HepG2 (cell line): ENCODE data around the gene DGKG. TPM values are rescaled to one million over a fixed set of nuclear protein-coding genes. Genes with fewer than 3 reads are reported as not detected.

Source experiments
- DMTF1 ChIP-seq: sonication (generic); formaldehyde crosslinking; IDR thresholded peaks from 2 replicates; pipeline ENCODE4 v1.4.0; 2020; ENCODE audit warnings: mild to moderate bottlenecking, missing genetic modification reagents
- EED ChIP-seq: sonication (generic); formaldehyde crosslinking; IDR thresholded peaks from 2 replicates; pipeline ENCODE4 v1.5.0; 2020; ENCODE audit warnings: mild to moderate bottlenecking, missing genetic modification reagents
- HDAC1 ChIP-seq: sonication (generic); formaldehyde crosslinking; IDR thresholded peaks from 2 replicates; pipeline ENCODE4 v1.5.1; 2020; ENCODE audit warnings: mild to moderate bottlenecking, missing genetic modification reagents
- HNRNPK ChIP-seq: fragments of 200-400 bp; formaldehyde crosslinking; IDR thresholded peaks from 2 replicates; pipeline ENCODE4 v1.6.1; 2018; ENCODE audit warnings: low read length, low read depth, moderate library complexity, mild to moderate bottlenecking; ENCODE audit not compliant: poor library complexity, severe bottlenecking
- SALL1 ChIP-seq: sonication (generic); formaldehyde crosslinking; IDR thresholded peaks from 2 replicates; pipeline ENCODE4 v1.8.0; 2022; ENCODE audit warnings: mild to moderate bottlenecking, missing genetic modification reagents
- TEAD2 ChIP-seq: sonication (generic); formaldehyde crosslinking; IDR thresholded peaks from 2 replicates; pipeline ENCODE4 v1.9.0; 2021; ENCODE audit warnings: missing genetic modification reagents
- TOE1 ChIP-seq: sonication (generic); formaldehyde crosslinking; IDR thresholded peaks from 2 replicates; pipeline ENCODE4 v1.4.0; 2020; ENCODE audit warnings: mild to moderate bottlenecking, missing genetic modification reagents
- ZMYM4 ChIP-seq: sonication (generic); formaldehyde crosslinking; IDR thresholded peaks from 2 replicates; pipeline ENCODE4 v1.8.1; 2023; ENCODE audit warnings: mild to moderate bottlenecking, missing genetic modification reagents
- ZNF318 ChIP-seq: sonication (generic); formaldehyde crosslinking; IDR thresholded peaks from 2 replicates; pipeline ENCODE4 v1.4.0; 2020; ENCODE audit warnings: mild to moderate bottlenecking, missing genetic modification reagents
- ZNF432 ChIP-seq: sonication (generic); formaldehyde crosslinking; IDR thresholded peaks from 2 replicates; pipeline ENCODE4 v1.5.0; 2020; ENCODE audit warnings: missing genetic modification reagents, mild to moderate bottlenecking, borderline replicate concordance
- ZNF660 ChIP-seq: sonication (generic); formaldehyde crosslinking; IDR thresholded peaks from 2 replicates; pipeline ENCODE4 v1.5.1; 2020; ENCODE audit warnings: mild to moderate bottlenecking, low read depth, missing genetic modification reagents, borderline replicate concordance
- ZNF746 ChIP-seq: sonication (generic); formaldehyde crosslinking; IDR thresholded peaks from 2 replicates; pipeline ENCODE4 v1.8.0; 2022; ENCODE audit warnings: mild to moderate bottlenecking, missing genetic modification reagents
- ZUFSP ChIP-seq: sonication (generic); formaldehyde crosslinking; IDR thresholded peaks from 2 replicates; pipeline ENCODE4 v1.9.0; 2021; ENCODE audit warnings: missing genetic modification reagents, mild to moderate bottlenecking, borderline replicate concordance
- polyA plus RNA-seq, 8 experiments: library from polyadenylated mRNA; depleted of rRNA in 3 of 8; stranded (reverse) in 7 of 8; unstranded in 1 of 8; fragments of >200 nt; fragmentation: Illumina TruSeq in 4 of 8; extraction: Trizol in 4 of 8; gene quantifications; 2 replicates each; pipeline versions ENCODE4 v1.2.1 to v1.2.3, GENCODE V29; 2011 to 2016; ENCODE audit warnings: low read depth in 4 of 8, missing spikeins in 1 of 8, mixed read lengths in 1 of 8; ENCODE audit not compliant: insufficient read depth in 1 of 8
- total RNA-seq, 5 experiments: library from RNA; depleted of rRNA; stranded (reverse); fragments of >200 nt; fragmentation: Illumina TruSeq; extraction: Trizol; gene quantifications; 2 replicates each; pipeline ENCODE4 v1.2.3, GENCODE V29; 2016; ENCODE audit warnings: low read depth in 1 of 5
- TF ChIP-seq, protein P1 (sequence below): sonication (generic); formaldehyde crosslinking; IDR thresholded peaks from 2 replicates; pipeline ENCODE4 v1.4.0; 2020; ENCODE audit warnings: missing genetic modification reagents

Gene DGKG
- total and polyA plus RNA-seq, 2 of the 13 experiments (the other 11 are each of a cell fraction or from before 2014, with no cell fraction given), result 3.8 to 6.2 TPM

GRCh38 chr3:186108106-186108940, 253.7 kb downstream of the DGKG start (continued):
- TF ChIP-seq HDAC1 (CRISPR knock-in tag), result no peak
- TF ChIP-seq ZMYM4 (CRISPR knock-in tag), result no peak
- TF ChIP-seq, protein P1, sequence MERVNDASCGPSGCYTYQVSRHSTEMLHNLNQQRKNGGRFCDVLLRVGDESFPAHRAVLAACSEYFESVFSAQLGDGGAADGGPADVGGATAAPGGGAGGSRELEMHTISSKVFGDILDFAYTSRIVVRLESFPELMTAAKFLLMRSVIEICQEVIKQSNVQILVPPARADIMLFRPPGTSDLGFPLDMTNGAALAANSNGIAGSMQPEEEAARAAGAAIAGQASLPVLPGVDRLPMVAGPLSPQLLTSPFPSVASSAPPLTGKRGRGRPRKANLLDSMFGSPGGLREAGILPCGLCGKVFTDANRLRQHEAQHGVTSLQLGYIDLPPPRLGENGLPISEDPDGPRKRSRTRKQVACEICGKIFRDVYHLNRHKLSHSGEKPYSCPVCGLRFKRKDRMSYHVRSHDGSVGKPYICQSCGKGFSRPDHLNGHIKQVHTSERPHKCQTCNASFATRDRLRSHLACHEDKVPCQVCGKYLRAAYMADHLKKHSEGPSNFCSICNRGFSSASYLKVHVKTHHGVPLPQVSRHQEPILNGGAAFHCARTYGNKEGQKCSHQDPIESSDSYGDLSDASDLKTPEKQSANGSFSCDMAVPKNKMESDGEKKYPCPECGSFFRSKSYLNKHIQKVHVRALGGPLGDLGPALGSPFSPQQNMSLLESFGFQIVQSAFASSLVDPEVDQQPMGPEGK (CRISPR knock-in tag), result peak; percentile 85
- TF ChIP-seq ZNF746 (CRISPR knock-in tag), result no peak
- TF ChIP-seq DMTF1 (CRISPR knock-in tag), result no peak
- TF ChIP-seq ZNF660 (CRISPR knock-in tag), result no peak
- TF ChIP-seq ZNF318 (CRISPR knock-in tag), result no peak
- TF ChIP-seq HNRNPK, result no peak
- TF ChIP-seq SALL1 (CRISPR knock-in tag), result no peak; the same call in 1 of the 2 replicates
- TF ChIP-seq ZNF432 (CRISPR knock-in tag), result no peak
- TF ChIP-seq TEAD2 (CRISPR knock-in tag), result no peak
- TF ChIP-seq EED (CRISPR knock-in tag), result no peak
- TF ChIP-seq TOE1 (CRISPR knock-in tag), result no peak
- TF ChIP-seq ZUFSP (CRISPR knock-in tag), result no peak
